GM06990 (cell line): ENCODE measurements around the gene BCL7C.
"Not testable (repeated sequence)": the region's sequence is repeated elsewhere in the genome, so short reads cannot be mapped to it uniquely, and the experiment has no call there.

Source experiments
- DNase-seq: peaks from one replicate; pipeline ENCODE4 v3.0.0-alpha.2; 2011; ENCODE audit not compliant: insufficient read length; ENCODE audit errors: extremely low read depth
- H3K27me3 ChIP-seq: replicated peaks from 2 replicates; pipeline ENCODE4 v1.6.0; 2011; ENCODE audit warnings: low read length; ENCODE audit not compliant: control insufficient read depth, insufficient read depth
- H3K36me3 ChIP-seq: 2 replicates; pipeline ENCODE4 v1.5.1; 2011; ENCODE audit warnings: low read length; ENCODE audit not compliant: control insufficient read depth, insufficient read depth
- H3K4me3 ChIP-seq: replicated peaks from 2 replicates; pipeline ENCODE4 v1.5.1; 2011; ENCODE audit warnings: low read depth, mild to moderate bottlenecking, control low read depth, low read length
- TF ChIP-seq, protein P1 (sequence below): IDR thresholded peaks from 2 replicates; pipeline ENCODE4 v1.5.1; 2011; ENCODE audit warnings: low read length, control low read depth, mild to moderate bottlenecking, inconsistent platforms; ENCODE audit not compliant: insufficient read depth, poor library complexity, severe bottlenecking

BCL7C gene

DNA sequence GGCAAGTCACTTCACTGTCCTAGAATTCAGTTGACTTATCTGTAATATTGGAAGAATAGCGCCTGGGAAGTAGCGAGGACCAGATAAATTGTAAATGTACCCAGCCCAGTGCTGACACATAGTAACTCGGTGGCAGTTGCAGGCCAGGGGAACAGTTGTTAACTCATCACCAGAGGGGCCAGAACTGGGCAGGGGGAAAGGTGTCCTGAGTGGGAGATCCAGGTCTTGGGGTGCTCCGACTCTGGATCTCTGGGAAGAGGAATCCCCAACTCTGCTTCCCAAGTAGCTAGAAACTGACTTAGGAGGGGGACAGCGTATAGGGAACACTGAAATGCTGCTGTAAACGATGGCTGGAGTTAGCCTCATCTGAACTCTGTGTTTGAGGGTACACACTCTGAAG is 23.0 kb downstream of the BCL7C start:
- TF ChIP-seq, protein P1, sequence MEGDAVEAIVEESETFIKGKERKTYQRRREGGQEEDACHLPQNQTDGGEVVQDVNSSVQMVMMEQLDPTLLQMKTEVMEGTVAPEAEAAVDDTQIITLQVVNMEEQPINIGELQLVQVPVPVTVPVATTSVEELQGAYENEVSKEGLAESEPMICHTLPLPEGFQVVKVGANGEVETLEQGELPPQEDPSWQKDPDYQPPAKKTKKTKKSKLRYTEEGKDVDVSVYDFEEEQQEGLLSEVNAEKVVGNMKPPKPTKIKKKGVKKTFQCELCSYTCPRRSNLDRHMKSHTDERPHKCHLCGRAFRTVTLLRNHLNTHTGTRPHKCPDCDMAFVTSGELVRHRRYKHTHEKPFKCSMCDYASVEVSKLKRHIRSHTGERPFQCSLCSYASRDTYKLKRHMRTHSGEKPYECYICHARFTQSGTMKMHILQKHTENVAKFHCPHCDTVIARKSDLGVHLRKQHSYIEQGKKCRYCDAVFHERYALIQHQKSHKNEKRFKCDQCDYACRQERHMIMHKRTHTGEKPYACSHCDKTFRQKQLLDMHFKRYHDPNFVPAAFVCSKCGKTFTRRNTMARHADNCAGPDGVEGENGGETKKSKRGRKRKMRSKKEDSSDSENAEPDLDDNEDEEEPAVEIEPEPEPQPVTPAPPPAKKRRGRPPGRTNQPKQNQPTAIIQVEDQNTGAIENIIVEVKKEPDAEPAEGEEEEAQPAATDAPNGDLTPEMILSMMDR = no peak
- Histone ChIP-seq H3K27me3 (no peaks in the 10 kb centered on the region), H3K36me3 (no peaks in the 10 kb centered on the region), H3K4me3 (no peak overlapping the region)
- DNase-seq = no peak

DNA sequence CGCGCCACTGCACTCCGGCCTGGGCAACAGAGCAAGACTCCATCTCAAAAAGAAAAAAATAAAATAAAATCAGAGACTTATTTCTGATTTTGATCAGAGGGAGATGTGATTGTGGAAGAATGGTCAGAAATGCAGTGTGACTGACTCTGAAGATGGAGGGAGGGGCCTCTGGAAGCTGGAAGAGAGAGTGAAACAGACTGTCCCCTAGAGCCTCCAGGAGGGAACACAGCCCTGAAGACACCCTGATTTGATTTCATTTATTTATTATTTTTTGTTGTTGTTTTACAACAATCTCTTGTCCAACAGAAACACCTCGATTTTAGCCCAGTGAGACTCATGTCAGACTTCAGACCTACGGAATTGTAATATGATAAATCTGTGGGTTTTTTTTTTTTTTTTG is 26.1 kb downstream of the BCL7C start:
- Histone ChIP-seq H3K27me3 (no peaks in the 10 kb centered on the region), H3K4me3 (no peak overlapping the region), H3K36me3 (no peaks in the 10 kb centered on the region)
- TF ChIP-seq, protein P1 = peak; percentile 23
- DNase-seq = no peak

DNA sequence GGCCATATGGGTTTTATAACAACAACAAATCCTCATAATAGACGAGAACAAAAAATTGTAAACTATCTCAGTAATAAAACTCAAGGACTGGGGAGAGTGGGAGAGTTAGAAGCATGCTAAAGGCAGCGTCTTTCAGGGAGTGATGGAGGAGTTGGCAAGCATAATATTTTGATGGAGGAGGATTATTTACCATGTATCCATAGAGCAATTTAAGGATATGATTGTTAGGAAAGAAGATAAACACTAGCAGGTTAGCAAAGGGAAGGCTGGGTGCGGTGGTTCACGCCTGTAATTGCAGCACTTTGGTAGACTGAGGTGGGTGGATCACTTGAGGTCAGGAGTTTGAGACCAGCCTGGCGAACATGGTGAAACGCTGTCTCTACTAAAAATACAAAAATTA is 27.8 kb downstream of the BCL7C start:
- TF ChIP-seq, protein P1 = no peak
- H3K36me3 ChIP-seq = no peaks in the 10 kb centered on the region
- H3K4me3 ChIP-seq = no peak overlapping the region
- DNase-seq = no peak
- H3K27me3 ChIP-seq = no peaks in the 10 kb centered on the region

DNA sequence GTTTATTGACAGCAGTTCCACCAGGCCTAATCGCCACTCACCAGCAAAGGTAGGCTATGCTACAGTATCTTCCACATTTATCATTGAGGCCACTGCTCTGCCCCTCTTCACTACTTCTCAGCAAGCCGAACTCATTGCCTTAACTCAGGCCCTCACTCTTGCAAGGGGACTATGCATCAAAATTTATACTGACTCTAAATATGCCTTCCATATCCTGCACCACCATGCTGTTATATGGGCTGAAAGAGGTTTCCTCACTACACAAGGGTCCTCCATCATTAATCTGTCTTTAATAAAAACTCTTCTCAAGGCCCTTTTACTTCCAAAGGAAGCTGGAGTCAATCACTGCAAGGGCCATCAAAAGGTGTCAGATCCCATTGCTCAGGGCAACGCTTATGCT is 30.7 kb downstream of the BCL7C start:
- DNase-seq, H3K4me3 ChIP-seq, H3K36me3 ChIP-seq, H3K27me3 ChIP-seq: not testable (repeated sequence)

DNA sequence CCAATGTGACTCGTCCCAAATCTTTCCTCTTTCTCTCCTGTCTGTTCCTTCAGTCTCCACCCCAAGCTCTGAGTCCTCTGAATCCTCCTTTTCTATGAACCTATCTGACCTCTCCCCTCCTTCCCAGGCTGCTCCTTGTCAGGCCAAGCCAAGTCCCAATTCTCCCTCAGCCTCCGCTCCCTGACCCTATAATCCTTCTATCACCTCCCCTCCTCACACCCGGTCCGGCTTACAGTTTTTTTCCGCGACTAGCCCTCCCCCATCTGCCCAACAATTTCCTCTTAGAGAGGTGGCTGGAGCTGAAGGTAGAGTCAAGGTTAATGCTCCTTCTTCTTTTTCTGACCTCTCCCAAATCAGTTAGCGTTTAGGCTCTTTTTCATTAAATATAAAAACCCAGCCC is 33.1 kb downstream of the BCL7C start:
- H3K36me3 ChIP-seq, DNase-seq, H3K4me3 ChIP-seq, H3K27me3 ChIP-seq: not testable (repeated sequence)

DNA sequence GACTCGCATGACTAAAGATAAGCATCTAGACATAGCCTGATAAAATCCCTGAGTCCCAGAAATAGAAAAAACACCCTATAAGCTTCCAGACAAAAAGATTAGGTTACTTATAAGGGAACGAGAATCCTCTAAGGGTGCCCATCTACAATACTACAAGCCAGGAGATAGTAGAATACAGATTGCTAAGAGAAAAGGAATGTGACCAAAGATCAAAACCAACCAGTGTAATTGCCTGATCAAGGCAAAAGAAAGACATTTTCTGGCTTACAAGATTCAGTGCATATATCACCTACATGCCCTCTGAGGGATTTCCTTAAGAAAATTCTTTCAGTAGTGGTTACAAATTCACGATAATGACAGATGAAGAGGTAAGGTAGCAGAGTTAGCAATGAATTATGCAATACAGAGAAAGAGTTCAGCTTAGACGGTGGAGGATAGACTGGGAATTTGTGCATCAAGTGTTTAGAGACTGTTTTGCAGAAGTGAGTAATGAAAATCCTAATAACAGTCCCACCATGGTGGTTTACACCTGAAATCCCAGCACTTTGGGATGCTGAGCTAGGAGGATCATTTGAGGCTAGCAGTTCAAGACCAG is 35.0 kb downstream of the BCL7C start:
- TF ChIP-seq, protein P1 = no peak
- no peaks in the 10 kb centered on the region for H3K36me3 ChIP-seq
- H3K4me3 ChIP-seq = no peak overlapping the region
- H3K27me3 ChIP-seq = no peaks in the 10 kb centered on the region
- DNase-seq = no peak

DNA sequence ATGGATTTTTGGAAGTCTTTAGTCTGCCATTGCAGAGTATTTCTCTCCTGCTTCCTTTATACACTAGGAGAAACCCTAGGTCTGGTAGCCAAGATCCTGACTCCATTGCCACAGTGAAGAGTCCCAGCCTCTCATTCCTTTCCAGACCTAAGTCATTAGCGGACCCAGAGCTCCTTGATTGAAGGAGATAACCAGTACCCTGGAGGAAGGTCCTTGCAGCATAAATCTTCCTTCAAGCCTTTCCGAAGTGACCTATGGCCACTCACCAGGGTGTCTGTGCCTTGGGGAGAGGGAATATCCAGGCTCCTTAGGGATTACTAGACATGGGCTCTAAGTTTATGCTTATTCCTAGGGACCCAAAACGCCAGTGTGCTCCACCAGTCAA is 35.8 kb downstream of the BCL7C start:
- no peaks in the 10 kb centered on the region for H3K27me3 ChIP-seq
- no peak for DNase-seq
- H3K36me3 ChIP-seq = no peaks in the 10 kb centered on the region
- TF ChIP-seq, protein P1 = no peak
- H3K4me3 ChIP-seq = no peak overlapping the region
